Measurements from ENCODE around the gene LSMEM2.
"Not testable (repeated sequence)": the region's sequence is repeated elsewhere in the genome, so short reads cannot be mapped to it uniquely, and the experiment has no call there.

The LSMEM2 gene

DNA sequence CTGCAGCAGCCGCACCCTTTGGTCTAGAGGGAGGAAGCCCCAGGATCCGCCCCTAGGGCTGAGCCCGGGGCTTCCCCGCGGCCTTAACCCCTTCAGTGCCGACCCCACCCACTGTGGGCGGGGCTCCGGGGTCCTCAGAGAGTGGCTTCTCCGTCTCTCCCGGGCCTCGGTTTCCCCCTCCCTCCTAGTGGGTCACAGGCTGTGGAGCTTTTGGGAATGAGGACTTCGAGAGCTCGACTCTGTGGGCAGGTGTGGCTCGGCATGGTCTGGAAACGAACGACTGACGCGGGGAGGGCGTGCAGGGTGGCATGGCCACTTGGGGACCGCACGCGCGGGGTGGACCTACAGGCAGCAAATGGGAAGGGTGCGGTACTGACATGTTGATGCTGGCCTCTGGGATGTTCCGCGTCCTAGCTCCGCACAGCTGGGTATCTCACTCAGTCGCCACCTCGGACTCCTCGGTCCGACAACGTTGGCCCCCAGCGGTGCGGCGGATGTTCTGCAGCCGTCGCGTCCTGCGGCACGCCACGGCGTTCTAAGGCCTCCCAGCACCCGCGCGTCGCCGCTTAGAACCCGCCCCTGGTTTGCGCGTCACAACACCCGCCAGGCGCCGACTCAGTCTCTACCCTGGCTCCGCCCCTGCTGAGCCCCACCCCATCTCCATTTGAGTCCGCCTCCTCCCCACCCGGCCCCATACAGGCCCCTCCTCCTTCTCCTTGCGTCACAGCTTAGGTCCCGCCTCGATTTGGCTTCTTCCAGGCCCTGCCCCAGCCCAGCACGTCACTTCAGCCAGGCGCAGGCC, 20.1 kb downstream of the LSMEM2 start, which contains the start of the genes HYAL3 and NAA80:
HYAL3 (minus strand) TSS at position 570 of the 802 bp plus-strand sequence. CDS start 3,803 bp downstream, outside the sequence.
NAA80 (minus strand) TSS at position 570 of the 802 bp plus-strand sequence. CDS start 1,942 bp downstream, outside the sequence.
- DNase-seq (ENCODE audit: low read depth) = peak; percentile 98

DNA sequence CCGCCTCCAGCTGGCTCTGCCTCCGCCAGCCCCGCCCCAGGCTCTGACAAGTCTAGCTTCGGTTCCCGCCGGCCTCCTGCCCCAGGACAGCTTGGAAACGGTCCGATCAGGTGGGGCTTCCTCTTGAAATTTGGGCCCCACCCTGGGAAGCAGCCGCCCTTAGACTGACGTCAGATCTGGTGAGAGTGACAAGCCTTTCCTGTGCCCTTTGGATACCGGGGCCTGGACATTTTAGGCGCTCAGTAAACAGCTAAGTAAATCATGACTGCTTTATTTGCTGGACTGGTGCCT, 20.7 kb downstream of the LSMEM2 start:
- no peak for DNase-seq (ENCODE audit: low read depth)

DNA sequence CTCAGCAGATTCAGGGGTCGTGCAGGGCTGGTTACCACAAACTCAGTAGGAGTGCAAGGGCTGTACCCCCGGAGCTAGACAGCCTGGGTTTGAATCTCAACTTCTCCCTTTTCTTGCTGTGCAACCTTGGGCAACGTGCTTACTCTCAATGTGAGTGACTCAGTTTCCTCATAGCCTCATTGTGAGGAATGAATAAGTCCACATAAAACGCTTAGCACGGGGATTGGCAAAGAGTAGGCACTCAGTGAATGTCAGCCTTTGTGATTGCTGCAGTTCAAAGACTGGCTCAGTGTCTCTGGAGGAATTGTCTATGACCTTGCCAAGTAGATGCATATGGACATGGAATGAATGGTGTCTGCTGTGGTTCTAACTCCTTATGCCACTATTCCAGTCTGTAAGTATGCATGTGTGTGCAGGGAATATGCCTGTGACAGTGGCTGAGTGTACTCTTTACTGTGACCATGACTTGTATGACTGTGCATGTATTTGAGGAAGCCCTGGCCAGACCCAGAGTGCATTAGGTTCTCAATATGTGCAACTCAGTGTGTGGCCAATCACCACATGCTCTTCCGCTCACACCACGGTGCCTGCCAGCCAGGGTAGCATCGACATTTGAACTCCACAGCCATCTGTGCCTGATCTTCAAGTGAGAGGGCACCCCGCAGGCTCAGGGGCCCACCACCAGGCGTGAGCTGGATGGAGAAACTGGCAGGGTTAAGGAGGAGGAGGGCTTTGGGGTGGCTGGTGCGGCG, 21.2 kb downstream of the LSMEM2 start:
- no peak for DNase-seq (ENCODE audit: low read depth)

DNA sequence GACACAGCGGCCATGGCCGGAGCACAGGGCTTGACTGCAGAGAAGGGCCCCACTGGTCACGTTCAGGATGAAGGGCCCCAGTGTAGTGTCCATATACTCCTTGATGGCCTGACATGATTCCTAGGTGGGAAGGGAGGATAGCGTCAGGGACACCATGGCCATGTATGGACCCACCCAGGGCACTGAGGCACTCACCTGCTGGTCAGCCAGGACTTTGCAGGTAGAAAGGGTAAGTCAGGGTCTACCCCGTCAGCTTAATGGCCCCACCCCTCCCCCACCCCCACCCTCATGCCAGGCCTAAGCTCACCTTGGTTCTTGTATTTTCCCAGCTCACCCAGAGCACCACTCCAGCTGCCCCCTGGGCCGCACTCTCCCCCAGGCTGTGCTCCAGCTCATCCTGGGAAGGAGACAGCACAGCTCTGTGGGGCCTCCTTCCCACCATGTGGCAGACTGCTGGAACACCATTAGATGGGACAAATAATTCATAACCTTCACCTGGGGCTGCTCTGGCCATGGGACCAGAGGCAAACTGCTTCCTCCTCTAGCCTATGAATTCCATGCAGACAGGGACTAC, 21.9 kb downstream of the LSMEM2 start:
- no peak for DNase-seq (ENCODE audit: low read depth)

DNA sequence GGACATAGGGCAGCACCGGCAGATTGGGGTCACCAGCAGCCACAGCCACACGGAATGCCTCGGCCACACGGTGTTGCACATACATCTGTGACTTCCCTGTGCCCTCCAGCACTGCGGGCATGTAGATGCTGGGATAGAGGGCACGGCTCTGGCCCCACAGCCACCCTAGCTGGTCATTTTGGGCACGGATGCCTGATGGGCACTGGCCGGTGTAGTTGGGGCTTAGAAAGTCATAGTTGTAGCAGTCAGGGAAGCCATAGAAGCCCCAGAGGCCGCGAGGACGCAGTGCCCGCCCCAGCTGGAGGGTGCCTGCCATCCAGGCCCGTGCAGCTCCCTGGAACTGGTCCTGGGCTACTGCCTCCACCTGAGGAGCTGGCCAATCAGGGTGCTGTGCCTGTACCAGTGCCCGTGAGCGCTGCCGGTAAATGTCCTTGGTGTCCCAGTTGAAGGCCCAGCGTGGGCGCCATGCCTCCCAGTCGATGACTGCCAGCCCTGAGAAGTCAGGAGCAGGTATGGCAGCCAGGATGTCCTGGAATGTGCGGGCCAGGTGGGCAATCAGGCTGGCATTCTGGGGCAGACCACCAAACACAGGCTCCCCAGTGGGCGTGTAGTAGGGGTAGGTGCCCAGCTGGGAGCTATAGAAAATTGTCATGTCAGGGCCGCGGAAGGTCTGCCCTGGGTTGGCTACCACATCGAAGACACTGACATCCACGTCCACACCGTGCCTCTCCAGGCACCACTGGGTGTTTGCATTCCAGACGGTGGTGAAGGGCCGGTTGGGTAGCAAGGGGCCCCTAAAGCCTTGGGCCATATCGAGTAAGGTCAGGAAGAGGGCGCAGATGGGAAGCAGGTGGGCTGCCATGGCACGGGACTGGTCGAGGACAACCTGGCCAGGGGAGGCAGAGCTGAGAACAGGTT, 23.5 kb downstream of the LSMEM2 start:
- no peak for DNase-seq (ENCODE audit: low read depth)

DNA sequence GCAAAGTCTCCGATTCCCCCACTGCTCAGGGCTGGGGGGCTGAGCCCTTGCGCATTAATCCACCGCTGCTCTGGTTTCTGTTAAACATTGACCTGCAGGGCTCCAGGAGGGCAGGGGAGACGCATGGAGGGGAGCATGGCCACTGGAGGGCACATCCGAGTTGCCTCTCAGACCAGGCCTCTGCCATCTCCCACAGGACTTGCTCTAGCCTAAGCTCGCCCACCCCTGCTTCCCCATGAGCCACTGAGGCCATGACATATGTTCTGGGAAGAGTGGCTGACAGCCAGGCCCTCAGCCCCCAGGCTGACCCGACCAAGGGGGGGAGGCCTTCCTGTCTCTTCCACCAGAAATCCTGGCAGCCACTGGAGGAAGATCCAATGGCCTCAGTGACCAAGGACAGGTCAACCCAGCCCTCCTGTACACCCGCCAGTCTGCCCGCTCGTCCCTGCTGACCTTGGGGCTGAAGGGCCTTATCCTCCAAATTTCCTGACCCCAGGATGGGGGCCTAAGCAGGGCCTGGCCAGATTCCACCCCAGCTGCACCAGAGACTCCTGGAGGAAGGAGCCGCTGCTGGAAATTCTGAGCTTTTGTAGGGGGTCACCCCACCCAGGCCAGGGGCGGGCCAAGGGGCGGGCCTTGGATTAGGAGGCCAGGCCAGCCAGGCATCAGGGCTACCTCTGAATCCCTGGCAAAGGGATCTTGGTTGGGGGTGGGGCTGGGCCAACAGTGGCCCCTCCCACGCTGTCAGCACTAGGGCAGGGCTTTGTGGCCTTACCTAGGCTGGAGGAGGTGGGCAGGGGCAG, 24.3 kb downstream of the LSMEM2 start, which contains the start of gene HYAL1:
HYAL1 (minus strand) TSS at position 562 of the 803 bp plus-strand sequence. CDS start 618 bp downstream, outside the sequence.
- no peak for DNase-seq (ENCODE audit: low read depth)

DNA sequence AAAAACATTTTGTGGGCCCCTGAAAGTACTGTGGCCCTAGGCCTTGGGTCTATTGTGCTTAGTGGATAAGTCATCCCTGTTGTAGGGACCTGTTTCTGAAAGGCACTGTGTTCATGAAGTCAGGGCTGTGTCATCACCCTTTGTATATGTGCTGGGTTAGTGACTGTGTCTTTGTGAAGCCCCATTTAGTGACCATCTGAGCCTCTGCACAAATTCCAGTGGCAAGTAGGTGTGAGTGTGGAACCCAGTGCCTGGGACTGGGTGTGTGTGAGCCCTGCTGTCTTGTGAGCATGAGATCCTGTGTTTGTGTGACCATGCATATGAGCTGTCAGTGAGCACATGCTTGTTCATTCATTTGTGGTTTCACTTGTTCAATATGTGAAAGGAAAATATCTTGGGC, 25.7 kb downstream of the LSMEM2 start:
- DNase-seq (ENCODE audit: low read depth) = no peak

DNA sequence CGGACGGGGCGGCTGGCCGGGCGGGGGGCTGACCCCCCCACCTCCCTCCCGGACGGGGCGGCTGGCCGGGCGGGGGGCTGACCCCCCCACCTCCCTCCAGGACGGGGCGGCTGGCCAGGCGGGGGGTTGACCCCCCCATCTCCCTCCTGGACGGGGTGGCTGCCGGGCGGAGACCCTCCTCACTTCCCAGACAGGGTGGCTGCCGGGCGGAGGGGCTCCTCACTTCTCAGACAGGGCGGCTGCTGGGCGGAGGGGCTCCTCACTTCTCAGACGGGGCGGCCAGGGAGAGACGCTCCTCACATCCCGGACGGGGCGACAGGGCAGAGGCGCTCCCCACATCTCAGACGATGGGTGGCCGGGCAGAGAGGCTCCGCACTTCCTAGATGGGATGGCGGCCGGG, 33.2 kb downstream of the LSMEM2 start:
- DNase-seq (ENCODE audit: low read depth) = not testable (repeated sequence)

DNA sequence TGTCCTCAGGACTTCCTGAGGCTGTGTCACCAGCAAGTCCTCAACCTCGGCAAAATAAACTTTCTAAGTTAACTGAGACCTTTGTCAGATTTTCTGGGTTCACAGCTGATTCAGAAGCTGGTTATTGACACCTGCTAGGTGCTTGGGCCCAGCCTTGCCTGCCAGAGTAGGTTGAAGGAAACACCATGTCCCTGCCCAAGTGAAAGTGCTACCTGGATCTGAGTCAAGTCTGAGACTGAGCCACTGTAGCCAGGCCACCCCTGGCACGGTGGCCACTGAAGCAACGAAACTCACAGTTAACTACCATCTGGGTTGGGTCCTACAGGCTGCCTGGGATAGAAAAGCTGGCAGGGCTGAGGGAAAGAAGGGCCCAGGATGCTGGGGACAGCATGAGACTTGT, 35.5 kb downstream of the LSMEM2 start:
- no peak for DNase-seq (ENCODE audit: low read depth)

DNA sequence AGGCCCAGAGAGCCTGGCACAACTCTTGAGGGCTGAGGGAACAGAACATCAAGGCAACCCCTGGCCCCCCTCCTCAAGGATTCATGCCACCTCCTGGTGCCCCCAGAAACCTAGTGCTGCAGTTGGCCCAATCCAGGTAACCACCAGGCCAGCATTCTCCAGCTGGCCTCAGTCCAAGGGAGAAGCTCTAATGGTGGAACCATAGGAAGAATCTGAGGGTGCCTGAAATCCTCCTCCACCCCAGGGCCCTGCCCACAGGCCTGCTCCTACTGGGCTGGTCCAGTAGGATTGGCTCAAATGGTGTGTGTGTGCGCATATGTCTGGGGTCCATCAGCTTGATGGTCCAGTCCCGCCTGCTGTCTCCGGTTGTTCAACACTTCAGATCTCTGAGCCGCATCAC, 35.9 kb downstream of the LSMEM2 start:
- no peak for DNase-seq (ENCODE audit: low read depth)

DNA sequence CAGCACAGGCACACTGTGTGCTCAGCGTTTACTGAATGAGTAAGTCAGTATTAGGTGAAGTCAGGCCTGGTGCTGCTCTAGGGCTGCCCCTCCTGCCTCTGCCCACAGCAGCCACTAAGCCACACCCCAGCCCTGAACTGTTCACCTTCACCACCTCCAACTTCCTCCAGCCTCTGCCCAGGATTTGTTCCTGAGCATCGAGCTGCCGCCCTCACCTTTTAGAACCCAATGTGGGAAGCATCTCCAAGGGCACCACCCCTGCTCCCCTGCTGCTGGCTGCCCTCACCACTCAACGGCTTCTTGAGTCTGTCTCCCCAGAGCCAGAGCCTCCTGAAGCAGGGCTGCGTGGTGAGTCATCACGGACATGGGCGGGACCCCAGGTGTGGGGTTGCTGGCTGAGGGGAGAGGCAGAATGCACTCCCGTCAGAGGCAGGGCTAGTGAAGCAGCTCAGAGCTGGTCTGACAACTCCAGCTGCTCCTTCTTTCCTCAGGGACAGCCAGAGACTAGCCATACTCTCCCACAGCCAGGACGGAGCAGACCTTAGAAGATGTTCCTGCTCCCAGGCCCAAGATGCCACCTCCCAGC, 37.9 kb downstream of the LSMEM2 start:
- peak; percentile 62 for DNase-seq (ENCODE audit: low read depth)

DNA sequence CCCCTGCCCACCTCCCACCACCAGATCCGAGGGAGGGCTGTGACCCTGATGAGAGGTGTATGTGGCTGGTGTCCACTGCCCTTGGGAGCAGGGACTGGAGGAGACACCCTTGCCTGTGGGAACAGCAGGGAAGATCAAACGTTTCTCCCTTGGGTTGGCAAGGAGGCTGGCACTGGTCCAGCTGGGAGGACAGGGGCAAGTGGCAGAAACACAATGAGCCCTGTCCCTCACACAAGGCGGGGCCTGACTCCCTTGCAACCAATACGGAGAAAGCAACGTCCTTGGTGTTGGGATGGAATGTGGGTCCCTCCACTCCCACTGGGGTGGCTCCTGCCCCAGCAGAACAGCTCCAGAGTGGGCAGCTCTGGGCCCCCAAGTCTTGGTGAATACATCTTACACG, 38.4 kb downstream of the LSMEM2 start:
- no peak for DNase-seq (ENCODE audit: low read depth)

DNA sequence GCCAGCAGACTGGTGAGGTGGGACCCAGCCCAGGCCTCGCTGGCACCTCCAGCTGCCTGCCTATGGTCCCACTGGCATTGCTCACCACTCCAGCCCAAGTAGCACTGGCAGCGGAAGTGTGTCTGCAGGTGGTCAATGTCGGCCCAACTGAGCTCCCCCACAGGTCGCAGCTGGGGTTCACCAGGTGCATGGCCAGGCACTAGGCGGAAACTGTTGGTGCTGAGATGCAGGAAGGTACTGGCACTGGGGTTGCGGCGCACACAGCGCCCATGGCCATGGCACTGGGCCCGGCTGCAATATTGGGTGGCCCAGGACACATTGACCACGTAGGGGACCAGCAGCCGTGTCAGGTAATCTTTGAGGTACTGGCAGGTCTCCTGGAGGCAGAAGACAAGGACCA, 39.3 kb downstream of the LSMEM2 start:
- DNase-seq (ENCODE audit: low read depth) = no peak

DNA sequence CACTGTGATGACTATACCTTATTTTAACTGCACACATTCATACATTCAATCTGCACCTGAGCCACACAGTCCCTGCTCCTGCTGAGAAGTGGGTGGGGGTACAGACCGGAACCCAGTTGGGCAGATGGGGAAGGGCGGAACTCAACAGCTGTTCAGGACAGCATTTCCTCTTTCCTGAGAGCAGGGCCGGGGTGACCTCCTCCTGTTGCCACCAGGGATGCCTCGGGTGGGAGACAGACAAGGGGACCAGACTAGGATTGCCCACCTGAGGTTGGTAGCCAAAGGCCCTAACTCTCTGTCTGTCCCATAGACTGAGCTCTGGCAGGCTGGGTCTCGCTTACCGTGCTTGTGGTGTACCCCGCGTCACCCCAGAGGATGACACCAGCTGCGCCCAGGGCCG, 39.7 kb downstream of the LSMEM2 start:
- no peak for DNase-seq (ENCODE audit: low read depth)

DNA sequence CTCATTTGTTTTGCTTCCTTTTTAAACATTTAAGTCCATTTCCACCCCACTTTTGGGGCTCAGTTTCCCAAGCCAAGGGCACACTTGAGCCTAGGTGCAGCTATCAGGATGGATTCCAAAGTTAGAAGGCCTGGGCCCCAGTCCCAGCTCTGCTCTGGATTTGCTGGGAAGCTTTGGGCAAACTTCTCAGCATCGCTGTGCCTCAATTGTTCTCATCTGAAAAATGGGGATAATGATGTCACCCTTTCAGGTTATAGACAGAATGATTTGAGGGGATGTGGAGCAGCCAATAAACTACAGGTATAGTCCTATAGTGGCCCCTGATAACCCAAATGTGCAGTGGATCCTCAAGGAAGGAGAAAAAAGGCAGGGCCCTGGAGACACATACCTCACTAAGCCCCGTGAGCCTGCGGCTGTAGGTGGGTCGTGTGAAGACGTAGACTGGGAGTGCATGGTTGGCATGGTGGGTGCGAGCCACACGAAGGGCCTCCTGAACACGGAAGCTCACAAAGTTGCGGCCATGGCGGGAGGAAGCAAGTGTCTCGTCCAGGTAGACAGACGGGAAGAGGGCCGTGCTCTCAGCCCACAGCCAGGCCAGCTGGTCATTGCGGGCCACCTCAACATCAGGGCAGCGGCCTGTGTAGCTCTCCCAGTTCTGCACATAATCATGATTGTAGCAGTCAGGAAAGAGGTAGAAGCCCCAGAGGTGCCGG, 40.5 kb downstream of the LSMEM2 start:
- no peak for DNase-seq (ENCODE audit: low read depth)

DNA sequence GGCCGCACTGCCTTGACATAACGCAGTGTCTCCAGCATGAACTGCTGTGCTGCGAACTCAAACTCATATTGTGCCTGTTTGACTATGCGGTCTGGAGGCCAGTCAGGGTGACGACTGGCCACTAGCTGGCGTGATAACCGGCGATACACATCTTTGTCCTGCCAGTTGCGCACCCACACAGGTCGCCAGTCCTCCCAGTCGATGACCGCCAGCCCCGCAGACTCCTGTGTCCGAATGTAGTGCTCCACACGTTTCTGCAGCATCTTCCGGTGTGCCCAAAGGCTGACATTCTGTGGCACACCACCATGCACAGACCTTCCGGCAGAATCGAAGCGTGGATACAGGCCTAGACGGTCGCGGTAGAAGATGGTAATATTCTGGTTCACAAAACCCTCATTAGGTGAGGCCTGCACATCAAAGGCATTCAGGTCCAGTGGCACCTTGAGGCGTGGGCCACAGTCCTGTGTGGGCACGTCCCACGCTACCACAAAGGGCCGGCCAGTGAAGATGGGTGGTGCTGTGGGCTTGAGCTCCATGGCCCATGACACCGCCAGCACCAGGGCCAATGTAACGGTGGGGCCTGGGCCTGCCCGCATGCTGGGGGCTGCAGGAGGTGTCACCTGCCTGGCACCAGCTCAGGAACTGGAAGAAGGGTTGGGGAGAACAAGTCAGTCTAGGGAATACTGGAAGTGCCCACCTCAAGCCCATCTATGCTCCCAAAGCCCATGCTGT, 41.2 kb downstream of the LSMEM2 start:
- DNase-seq (ENCODE audit: low read depth) = no peak

DNA sequence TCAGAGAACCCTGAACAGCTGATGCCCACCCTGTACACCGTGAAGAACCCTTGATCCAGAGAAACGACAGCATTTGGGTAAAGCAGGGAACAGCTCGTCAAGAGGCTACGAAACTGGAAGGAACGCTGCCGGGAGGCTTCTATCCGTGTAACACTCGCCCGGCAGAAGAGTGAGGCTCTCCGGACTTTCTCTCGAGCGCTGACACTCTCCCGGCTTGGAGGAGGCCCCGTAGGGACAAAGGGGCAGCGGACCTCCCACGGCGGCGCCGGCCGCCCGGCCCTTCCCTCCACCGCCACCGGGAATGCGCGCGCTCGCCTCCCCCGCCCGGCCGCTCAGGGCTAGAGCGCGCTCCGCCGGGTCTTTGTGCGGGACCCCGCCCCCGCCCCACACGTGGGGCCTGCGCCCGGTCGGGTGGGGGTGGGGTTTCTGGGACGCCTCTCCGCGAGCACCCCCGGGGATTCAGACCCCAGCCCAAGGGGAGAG, 42.0 kb downstream of the LSMEM2 start:
- peak; percentile 52 for DNase-seq (ENCODE audit: low read depth)

DNA sequence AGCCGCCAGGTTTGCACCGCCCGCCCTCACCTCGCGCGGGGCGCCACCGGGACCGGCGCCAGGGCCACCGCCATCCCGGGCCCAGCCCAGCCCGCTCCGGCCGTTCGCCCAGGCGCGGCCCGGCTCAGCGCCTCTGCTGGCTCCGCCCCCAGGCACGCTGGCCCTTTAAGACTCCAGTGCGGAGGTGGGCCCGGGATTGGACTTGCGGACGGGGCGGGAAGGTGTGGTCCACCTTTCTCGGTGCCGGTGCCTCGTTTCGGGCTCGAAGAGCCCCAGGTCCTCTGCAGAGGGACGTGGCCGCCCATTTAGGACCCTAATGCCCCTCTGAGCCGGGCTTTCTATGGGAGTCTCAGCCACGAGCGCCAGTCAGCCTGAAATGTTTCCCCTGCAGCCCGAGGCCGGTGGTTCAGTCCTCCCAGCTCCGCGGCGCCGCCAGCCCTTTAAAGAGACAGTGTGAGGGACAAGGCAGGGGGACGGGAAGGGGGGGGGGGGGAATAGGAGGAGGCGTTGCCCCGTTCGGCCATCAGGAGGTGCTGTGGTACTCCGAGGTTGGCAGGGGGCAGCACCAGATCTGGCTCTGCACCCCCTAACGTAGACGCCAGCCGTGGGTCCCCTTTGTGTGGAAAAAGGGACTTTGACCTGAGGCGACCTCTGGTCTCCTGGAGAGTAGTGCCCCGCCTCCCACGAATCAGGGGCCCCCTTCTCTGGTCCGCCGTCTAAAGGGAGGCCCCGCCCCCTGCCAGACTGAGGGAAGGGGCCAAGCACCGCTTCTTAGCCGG, 42.6 kb downstream of the LSMEM2 start:
- DNase-seq (ENCODE audit: low read depth) = peak; percentile 64

DNA sequence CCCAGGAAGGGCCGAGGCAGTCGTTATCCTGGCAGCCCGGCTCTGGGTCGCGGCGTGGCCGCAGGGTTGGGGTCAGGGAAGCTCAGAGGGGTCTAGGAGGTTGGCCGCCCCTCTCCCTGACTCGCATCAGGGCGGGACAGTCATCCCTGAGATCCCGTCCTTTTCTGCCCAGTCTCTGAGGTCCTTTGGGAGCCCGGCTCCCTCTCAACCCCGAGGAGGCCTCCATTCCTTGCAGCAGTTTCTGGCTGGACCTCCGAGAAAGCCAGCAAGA, 43.2 kb downstream of the LSMEM2 start:
- no peak for DNase-seq (ENCODE audit: low read depth)
